Adipocyte (in vitro differentiated cells): ENCODE results near the gene ADCY1.
"Not testable (repeated sequence)": the region's sequence is repeated elsewhere in the genome, so short reads cannot be mapped to it uniquely, and the experiment has no call there.

Experiments
- DNase-seq: peaks from one replicate; pipeline ENCODE4 v3.0.0-alpha.2; 2015; ENCODE audit warnings: low read depth
- H3K27me3 ChIP-seq: replicated peaks from 2 replicates; pipeline ENCODE4 v1.7.0; 2013; ENCODE audit warnings: mild to moderate bottlenecking, low read length, moderate library complexity; ENCODE audit not compliant: control insufficient read depth, insufficient read depth
- H3K36me3 ChIP-seq: 2 replicates; pipeline ENCODE4 v1.7.0; 2013; ENCODE audit warnings: low read length, mild to moderate bottlenecking, moderate library complexity; ENCODE audit not compliant: control insufficient read depth, insufficient read depth, severe bottlenecking
- H3K4me1 ChIP-seq: 2 replicates; pipeline ENCODE4 v1.7.0; 2013; ENCODE audit warnings: mild to moderate bottlenecking, low read length, moderate library complexity; ENCODE audit not compliant: control insufficient read depth, insufficient read depth
- H3K4me3 ChIP-seq: 2 replicates; pipeline ENCODE4 v1.7.0; 2013; ENCODE audit warnings: mild to moderate bottlenecking, low read length, moderate library complexity
- H3K9ac ChIP-seq: 2 replicates; pipeline ENCODE4 v1.7.0; 2013; ENCODE audit warnings: mild to moderate bottlenecking, low read length, moderate library complexity
- H3K9me3 ChIP-seq: 2 replicates; pipeline ENCODE4 v1.7.0; 2013; ENCODE audit warnings: mild to moderate bottlenecking, low read length, moderate library complexity; ENCODE audit not compliant: control insufficient read depth

The ADCY1 gene

DNA sequence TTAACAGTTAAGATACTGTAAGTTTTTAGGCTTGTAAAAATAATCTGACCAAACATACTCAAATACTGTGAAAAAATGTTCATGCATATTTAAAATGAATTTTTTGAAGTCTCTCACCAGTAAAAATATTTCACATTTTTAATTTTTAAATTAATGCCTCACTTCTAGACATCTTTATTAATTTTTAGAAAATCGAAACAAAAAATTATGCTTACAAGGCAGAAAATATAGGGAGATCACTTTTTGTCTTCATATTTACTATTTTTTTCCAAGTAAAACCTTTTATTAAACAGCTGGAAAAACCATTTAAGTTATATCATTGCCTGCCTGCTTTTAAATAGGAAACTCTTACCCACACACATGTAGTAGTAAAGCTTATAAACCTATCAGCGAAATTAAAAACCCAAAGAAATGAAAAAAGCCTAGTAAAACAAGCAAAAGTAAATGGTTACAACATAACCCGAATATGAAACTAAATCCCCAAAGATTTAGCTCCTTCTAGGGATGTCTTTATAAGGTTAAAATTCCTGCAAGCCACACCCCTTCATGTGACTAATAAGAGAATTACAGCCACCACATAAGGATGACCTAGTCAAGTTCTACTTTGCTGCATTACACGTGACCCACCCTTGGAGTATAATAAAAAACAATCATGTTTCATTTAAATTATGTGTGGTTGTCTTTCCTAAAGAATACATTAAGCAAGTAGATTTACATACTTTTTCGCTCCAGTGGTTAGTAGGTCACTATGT, 157.7 kb downstream of the ADCY1 start:
- H3K4me1 ChIP-seq, H3K9ac ChIP-seq, H3K9me3 ChIP-seq, H3K27me3 ChIP-seq: not testable (repeated sequence)
- peak overlapping the region; percentile 44 for H3K4me3 ChIP-seq
- peaks cover 13% of the 10 kb centered on the region for H3K36me3 ChIP-seq
- peak; percentile 76 for DNase-seq

GRCh38 chr7:45738920-45739319, 164.8 kb downstream of the ADCY1 start:
- DNase-seq, H3K9me3 ChIP-seq, H3K9ac ChIP-seq, H3K4me1 ChIP-seq, H3K4me3 ChIP-seq, H3K27me3 ChIP-seq: not testable (repeated sequence)
- peaks cover 11% of the 10 kb centered on the region for H3K36me3 ChIP-seq

GRCh38 chr7:45740573-45740972, 166.4 kb downstream of the ADCY1 start:
- H3K4me1 ChIP-seq, DNase-seq, H3K9me3 ChIP-seq, H3K27me3 ChIP-seq, H3K9ac ChIP-seq, H3K4me3 ChIP-seq: not testable (repeated sequence)
- peaks cover 22% of the 10 kb centered on the region for H3K36me3 ChIP-seq

DNA sequence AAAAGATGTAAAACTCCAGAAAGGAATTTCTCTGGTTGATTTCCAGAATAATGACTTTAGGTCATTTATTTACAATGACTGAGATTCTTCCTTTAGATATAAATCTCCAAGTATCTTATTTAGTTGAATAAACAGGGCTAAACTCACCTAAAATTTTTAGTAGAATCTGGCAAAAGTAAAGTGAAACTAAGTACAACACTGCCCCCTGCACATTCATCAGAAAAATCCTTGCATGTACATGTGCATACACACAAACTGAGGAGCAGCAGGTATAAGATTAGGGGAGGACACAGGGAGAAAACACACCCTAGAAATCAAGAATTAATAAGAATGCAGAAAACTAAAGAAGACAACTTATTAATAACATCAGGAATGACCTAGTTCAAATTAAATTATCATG, 174.8 kb downstream of the ADCY1 start:
- not testable (repeated sequence) for H3K9me3 ChIP-seq, H3K4me3 ChIP-seq, H3K27me3 ChIP-seq, H3K4me1 ChIP-seq, H3K9ac ChIP-seq
- peaks cover 46% of the 10 kb centered on the region for H3K36me3 ChIP-seq
- peak; percentile 30 for DNase-seq

DNA sequence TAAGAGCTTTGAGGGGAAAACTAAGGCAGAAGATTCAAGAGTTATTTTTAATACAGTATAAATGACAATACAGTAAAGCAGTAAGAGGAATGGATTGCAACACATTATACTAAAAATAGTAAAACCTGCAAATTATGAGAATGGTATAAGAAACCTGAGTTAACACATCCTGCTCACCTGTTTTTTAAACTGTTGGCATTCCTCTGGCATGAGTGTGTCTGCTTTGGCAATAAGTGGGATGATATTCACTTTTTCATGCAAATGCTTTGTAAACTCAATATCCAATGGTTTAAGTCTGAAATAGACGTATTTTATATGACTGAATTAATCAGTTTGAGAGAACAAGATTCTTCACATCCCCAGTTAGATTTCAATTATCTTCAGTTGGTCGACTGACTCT, 177.2 kb downstream of the ADCY1 start:
- not testable (repeated sequence) for H3K4me3 ChIP-seq, H3K9me3 ChIP-seq, H3K4me1 ChIP-seq, H3K9ac ChIP-seq, DNase-seq, H3K27me3 ChIP-seq
- H3K36me3 ChIP-seq = peaks cover 33% of the 10 kb centered on the region

DNA sequence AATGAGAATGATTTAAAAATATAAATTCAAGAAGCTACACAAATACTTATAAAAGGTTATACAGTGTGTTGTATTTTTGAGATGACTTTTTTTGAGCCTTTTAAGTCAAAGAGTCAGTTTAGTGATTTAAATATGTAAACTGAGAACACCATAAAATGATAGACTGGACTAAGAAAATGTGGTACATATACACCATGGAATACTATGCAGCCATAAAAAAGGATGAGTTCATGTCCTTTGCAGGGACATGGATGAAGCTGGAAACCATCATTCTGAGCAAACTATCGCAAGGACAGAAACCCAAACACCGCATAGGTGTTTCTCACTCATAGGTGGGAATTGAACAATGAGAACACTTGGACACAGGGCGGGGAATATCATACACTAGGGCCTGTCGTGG, 182.2 kb downstream of the ADCY1 start:
- not testable (repeated sequence) for DNase-seq, H3K9ac ChIP-seq, H3K4me1 ChIP-seq, H3K27me3 ChIP-seq, H3K9me3 ChIP-seq, H3K4me3 ChIP-seq
- H3K36me3 ChIP-seq = peaks cover 13% of the 10 kb centered on the region

GRCh38 chr7:45756757-45757156, 182.6 kb downstream of the ADCY1 start:
- not testable (repeated sequence) for H3K36me3 ChIP-seq, H3K9me3 ChIP-seq, H3K4me1 ChIP-seq, DNase-seq, H3K27me3 ChIP-seq, H3K4me3 ChIP-seq, H3K9ac ChIP-seq

- H3K4me1 ChIP-seq, H3K36me3 ChIP-seq, H3K27me3 ChIP-seq, H3K4me3 ChIP-seq, H3K9me3 ChIP-seq, H3K9ac ChIP-seq, DNase-seq: not testable (repeated sequence)
Measured at GRCh38 chr7:45759464-45759863, 185.3 kb downstream of the ADCY1 start.

- not testable (repeated sequence) for H3K36me3 ChIP-seq, H3K4me1 ChIP-seq, H3K4me3 ChIP-seq, H3K27me3 ChIP-seq, H3K9ac ChIP-seq, H3K9me3 ChIP-seq
- peak; percentile 84 for DNase-seq
Measured at GRCh38 chr7:45761545-45762205, 187.5 kb downstream of the ADCY1 start.

DNA sequence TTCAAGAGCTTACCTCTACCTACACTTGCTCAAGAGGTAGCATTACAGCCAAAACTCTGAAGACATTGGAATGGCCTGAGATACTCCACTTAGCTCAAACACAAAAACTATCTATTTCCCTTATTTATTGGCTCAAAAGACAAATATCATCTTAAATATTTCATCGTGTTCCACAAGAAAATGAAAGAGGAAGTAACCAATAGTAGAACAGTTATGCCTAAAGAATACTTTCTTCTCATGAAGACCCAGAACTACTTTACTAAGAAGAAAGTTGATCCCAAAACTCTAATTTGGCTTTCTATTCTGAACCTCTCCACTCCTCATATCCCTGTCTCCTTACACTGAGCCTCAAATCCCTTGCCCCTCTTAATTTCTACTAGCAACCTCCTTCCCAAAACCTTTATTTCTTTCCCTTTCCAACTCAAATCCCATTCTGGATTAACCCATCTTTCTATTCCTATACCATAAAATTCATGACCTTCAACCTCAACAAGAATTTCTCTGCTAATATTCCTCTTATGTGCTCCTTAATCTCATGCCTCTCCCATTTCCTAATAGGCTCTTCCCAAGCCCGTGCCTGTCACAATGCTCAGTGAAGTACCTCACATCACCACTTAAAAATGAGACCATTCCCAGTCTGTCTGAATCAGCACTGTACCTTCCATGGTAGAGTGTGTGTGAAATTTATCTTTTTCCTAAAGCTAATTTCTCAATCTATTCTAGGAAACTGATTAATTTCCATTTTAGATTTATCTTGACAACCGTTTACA, 188.2 kb downstream of the ADCY1 start:
- not testable (repeated sequence) for H3K9ac ChIP-seq, H3K4me3 ChIP-seq, H3K27me3 ChIP-seq, H3K4me1 ChIP-seq, DNase-seq, H3K9me3 ChIP-seq, H3K36me3 ChIP-seq

DNA sequence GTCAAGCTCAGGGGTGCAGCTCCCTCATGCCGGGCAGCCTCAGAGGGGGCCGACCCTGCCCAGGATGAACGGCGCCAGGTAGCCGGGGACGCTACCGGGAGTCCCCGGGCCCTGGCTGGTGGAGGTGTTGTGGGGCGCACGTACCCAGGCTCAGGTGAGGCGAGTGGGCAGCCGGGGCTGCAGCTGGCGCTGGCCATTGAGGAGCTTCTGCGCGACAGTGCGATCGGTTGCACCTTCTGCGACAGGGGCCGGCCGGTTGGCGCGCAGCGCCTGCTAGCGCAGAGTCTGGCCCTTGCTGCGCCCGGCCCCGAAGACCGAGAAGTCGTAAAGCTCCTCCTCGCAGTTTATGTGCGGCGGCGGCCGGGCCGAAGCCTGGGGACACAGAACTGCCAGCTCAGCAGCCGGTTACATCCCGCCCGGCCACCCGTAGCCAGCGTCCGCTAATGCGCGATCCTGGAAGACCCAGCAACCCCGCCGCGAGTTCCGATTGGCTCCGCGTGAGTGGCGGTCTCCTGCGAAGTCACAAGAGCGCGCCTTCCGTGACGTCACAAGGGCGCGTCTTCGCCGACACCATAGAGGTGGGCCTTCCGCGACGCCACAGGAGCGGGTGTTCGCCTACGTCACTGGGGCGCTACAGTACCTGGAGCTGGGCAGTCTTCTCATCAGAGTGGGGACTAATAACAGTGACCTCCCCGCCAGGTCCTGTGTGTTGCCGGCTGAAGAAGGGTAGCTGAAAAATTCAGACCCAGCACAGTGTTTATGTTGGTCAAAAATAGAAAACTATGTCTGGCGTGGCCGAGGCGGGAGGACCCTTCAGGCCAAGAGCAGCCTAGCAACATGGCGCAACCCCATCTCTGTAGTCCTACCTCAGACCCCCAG, 194.6 kb downstream of the ADCY1 start:
- DNase-seq = peak; percentile 99
- not testable (repeated sequence) for H3K36me3 ChIP-seq, H3K9me3 ChIP-seq, H3K4me1 ChIP-seq, H3K27me3 ChIP-seq
- Histone ChIP-seq H3K9ac (peak overlapping the region; percentile 89), H3K4me3 (peak overlapping the region; percentile 88)
